Measurements from ENCODE around the gene CFAP97D1.
A peak's percentile ranks its signal among the peaks of the same experiment; 100 is the strongest.

Gene CFAP97D1

DNA sequence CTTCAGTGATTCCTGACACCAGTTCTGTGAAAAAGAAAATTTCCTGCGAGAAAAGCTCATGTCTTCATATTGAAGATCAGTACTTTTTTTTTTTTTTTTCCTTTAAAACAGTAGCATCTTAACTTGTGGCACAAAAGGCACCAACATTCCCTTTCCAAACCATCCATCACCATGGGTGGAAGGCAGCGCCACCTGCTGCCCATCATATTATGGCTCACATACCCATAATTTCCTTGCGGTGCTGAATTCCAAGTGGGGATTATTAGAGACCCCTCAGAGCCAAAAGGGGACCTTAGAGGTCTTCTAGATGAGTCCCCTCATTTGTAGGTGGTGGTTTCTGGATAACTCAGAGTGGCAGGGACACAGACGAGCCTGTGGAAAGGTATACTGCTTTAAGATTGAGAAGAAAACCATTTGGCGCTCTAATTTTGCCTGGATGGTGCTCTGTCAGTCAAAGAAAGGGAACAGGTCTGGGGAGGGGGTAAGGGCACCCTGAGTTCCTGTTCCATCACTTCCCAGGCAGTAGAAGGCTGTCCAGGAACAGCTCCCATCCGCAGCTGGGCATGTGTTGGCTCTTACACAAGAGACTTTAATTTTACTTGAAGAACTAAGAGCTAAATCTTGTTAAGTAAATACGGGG is 13.7 kb upstream of the CFAP97D1 start:
- peak; percentile 88 for TF ChIP-seq CTCF (IDR thresholded peaks at IDR 0.05; ENCODE audit: low read depth, low read length, missing control alignments)
- no peak overlapping the region for H3K4me3 ChIP-seq (ENCODE audit: low read depth, low read length)
- in situ Hi-C loops (cut with HindIII; ENCODE audit: low sequenced_read_pairs): no loop called here
- no peak for DNase-seq (ENCODE audit: low read depth)

DNA sequence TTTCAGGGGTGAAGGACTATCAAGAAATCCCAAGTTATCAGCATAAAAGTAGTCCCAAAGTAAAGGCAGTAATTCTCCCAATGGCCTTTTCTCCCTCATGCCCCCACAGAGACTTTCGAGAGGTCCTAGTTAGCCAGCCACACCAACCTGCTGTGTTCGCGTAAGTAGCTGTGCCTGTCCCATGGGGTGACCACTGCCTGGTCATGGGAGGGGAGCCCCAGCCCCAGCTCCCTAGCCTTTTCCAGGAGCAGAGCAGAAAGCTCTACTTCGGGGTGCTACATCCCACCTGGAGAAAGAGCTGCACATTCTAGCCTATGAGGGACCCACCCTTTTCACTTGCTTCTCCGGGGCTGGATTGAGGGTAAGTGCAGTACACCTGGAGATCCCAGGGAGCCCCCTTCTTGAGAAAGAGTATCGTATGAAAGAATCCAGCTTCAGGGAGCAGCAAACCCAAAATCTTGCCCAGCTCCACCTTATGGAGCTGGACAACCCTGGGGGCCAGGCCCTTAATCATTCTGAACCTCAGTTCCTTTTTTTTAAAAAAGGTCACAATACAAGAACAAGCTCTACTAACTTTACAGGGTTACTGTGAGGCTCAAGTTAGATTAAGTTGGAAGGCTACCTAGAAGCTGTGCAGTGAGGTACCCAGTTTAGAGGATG is 13.1 kb upstream of the CFAP97D1 start:
- in situ Hi-C loops (cut with HindIII; ENCODE audit: low sequenced_read_pairs): no loop called here
- no peak for TF ChIP-seq CTCF (IDR thresholded peaks at IDR 0.05; ENCODE audit: low read depth, low read length, missing control alignments)
- no peak for DNase-seq (ENCODE audit: low read depth)
- no peak overlapping the region for H3K4me3 ChIP-seq (ENCODE audit: low read depth, low read length)

GRCh38 chr17:43767713-43768059 is 12.5 kb upstream of the CFAP97D1 start:
- TF ChIP-seq CTCF (IDR thresholded peaks at IDR 0.05; ENCODE audit: low read depth, low read length, missing control alignments): no peak
- DNase-seq (ENCODE audit: low read depth): no peak
- H3K4me3 ChIP-seq (ENCODE audit: low read depth, low read length): no peak overlapping the region
- in situ Hi-C loops (cut with HindIII; ENCODE audit: low sequenced_read_pairs): no loop called here

DNA sequence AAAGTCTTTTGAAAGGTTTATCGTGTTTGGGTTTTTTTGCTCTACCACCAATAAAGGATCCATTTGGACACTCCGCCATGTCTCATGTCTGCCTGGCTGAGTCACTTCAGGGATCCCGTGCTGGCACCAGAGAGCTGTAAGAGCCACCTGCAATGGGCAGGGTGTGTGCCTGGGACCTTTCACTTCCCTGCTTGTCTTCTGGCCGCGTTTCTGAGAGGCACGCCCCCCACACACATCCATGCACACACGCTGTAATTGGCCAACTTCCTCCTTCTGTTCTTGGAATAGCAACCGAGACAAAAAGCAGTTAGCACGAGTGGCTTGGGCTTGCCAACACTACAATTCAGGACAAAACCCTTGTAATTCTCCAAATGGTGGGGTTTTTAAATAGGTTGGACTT is 11.9 kb upstream of the CFAP97D1 start:
- DNase-seq (ENCODE audit: low read depth): no peak
- in situ Hi-C loops (cut with HindIII; ENCODE audit: low sequenced_read_pairs): no loop called here
- H3K4me3 ChIP-seq (ENCODE audit: low read depth, low read length): no peak overlapping the region
- TF ChIP-seq CTCF (IDR thresholded peaks at IDR 0.05; ENCODE audit: low read depth, low read length, missing control alignments): no peak

DNA sequence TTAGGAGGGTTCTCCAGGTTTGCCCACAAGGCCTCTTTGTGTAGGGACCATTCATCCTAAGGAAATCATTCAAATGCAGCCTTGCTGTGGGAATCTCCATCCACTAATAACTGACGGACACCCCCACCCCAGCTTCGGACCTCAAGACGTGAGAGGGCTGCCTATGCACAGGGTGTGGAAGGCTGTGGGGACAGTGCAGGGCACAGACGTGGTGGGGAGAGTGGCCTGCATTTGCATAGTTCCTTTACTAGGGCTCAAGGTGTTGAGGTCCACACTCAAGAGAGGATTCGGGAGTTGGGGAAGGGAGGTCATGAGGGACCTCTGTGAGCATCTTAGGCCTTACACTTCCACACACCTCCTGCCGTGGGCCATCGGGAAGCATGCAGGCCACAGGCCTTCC is 11.3 kb upstream of the CFAP97D1 start:
- H3K4me3 ChIP-seq (ENCODE audit: low read depth, low read length): no peak overlapping the region
- DNase-seq (ENCODE audit: low read depth): no peak
- TF ChIP-seq CTCF (IDR thresholded peaks at IDR 0.05; ENCODE audit: low read depth, low read length, missing control alignments): no peak
- in situ Hi-C loops (cut with HindIII; ENCODE audit: low sequenced_read_pairs): no loop called here

- no peak for DNase-seq (ENCODE audit: low read depth)
- in situ Hi-C loops (cut with HindIII; ENCODE audit: low sequenced_read_pairs): no loop called here
- TF ChIP-seq CTCF (IDR thresholded peaks at IDR 0.05; ENCODE audit: low read depth, low read length, missing control alignments): no peak
- H3K4me3 ChIP-seq (ENCODE audit: low read depth, low read length): no peak overlapping the region
Measured at GRCh38 chr17:43769426-43769825, 10.8 kb upstream of the CFAP97D1 start.
